Uterus (tissue), 2 donors: Measurements from ENCODE around the gene FAF1.

ENCODE experiments used
- CTCF ChIP-seq, 4 experiments: fragments of 200-600 bp in 2 of 4; fragments of 450-650 bp in 2 of 4; sonication (generic) in 2 of 4; IDR thresholded peaks; one replicate each; pipeline ENCODE4 v1.5.1; 2016 to 2019; ENCODE audit warnings: antibody characterized with exemption in 4 of 4, mild to moderate bottlenecking in 2 of 4, moderate library complexity in 1 of 4
- POLR2A ChIP-seq, 2 donors: fragments of 450-650 bp; IDR thresholded peaks; one replicate each; pipeline ENCODE4 v1.6.1; 2016; ENCODE audit warnings: antibody characterized with exemption in 2 of 2, mild to moderate bottlenecking in 1 of 2, moderate library complexity in 1 of 2

- TF ChIP-seq CTCF (IDR thresholded peaks at IDR 0.05) = no peak
- TF ChIP-seq POLR2A (IDR thresholded peaks at IDR 0.05) = no peak
Observed at GRCh38 chr1:50700214-50700613, 259.9 kb downstream of the FAF1 start.
